ENCODE results near the gene PRR27. TPM values are rescaled to one million over a fixed set of nuclear protein-coding genes. Genes with fewer than 3 reads are reported as not detected.

PRR27 gene
- total and polyA plus RNA-seq, 2 donors (not counting 3 experiments of a cell fraction or from before 2014, with no cell fraction given), result not detected

- no peak overlapping the region for H3K4me2 ChIP-seq (ENCODE audit: insufficient read depth, low read length)
- TF ChIP-seq FOS (IDR thresholded peaks at IDR 0.05; ENCODE audit: borderline replicate concordance, insufficient read depth, low read length) (no peak), MAX (IDR thresholded peaks at IDR 0.05; ENCODE audit: insufficient read depth, insufficient read length) (no peak), POLR2A (IDR thresholded peaks at IDR 0.05; ENCODE audit: low read depth, low read length) (no peak), POLR2AphosphoS5 (IDR thresholded peaks at IDR 0.05; ENCODE audit: insufficient read depth, low read depth, low read length) (no peak), EZH2 (IDR thresholded peaks at IDR 0.05; ENCODE audit: borderline replicate concordance, low read depth, low read length, severe bottlenecking) (no peak)
- no peaks in the 10 kb centered on the region for H4K20me1 ChIP-seq (replicated peaks; ENCODE audit: control insufficient read depth, extremely low read depth, insufficient read depth, low read length)
- FAIRE-seq (no peak), DNase-seq (ENCODE audit: low read depth, low spot score) (no peak)
- H3K36me3 ChIP-seq (ENCODE audit: control insufficient read depth in 2 of 2, extremely low read depth in 1 of 2, insufficient read depth in 2 of 2, low read length in 2 of 2), result no peaks in the 10 kb centered on the region
- no peak overlapping the region for H3K27ac ChIP-seq (ENCODE audit: insufficient read depth, low read depth, low read length)
- no peak overlapping the region for H2AFZ ChIP-seq (ENCODE audit: low read depth, low read length)
- no peaks in the 10 kb centered on the region for H3K9me1 ChIP-seq (replicated peaks; ENCODE audit: control insufficient read depth, extremely low read depth, insufficient read depth, low read length)
- peaks cover 0 to 3% of the 10 kb centered on the region in 2 experiments for H3K27me3 ChIP-seq (ENCODE audit: control insufficient read depth in 2 of 2, insufficient read depth in 2 of 2, low read length in 2 of 2)
- no peaks in the 10 kb centered on the region for H3K79me2 ChIP-seq (ENCODE audit: control insufficient read depth, insufficient read depth, low read length)
- H3K9me3 ChIP-seq (replicated peaks; ENCODE audit: control insufficient read depth, insufficient read depth, low read length), result no peaks in the 10 kb centered on the region
- H3K9ac ChIP-seq (replicated peaks; ENCODE audit: extremely low read depth, insufficient read depth, low read length), result no peak overlapping the region
- CTCF ChIA-PET, result no interaction called here
- dilution Hi-C loops (cut with MboI; ENCODE audit: extremely low pct_ligation_motif_present, low sequenced_read_pairs), result no loop called here
- intact Hi-C loops (cut with micrococcal nuclease), result no loop called here
- POLR2A ChIA-PET, result no interaction called here
- no peaks in the 10 kb centered on the region for H3K4me1 ChIP-seq (ENCODE audit: control insufficient read depth, extremely low read depth, insufficient read depth, low read length)
- H3K4me3 ChIP-seq (replicated peaks in 1 of 3; ENCODE audit: insufficient read depth in 1 of 3, low read depth in 1 of 3, low read length in 3 of 3), result no peak overlapping the region
- BruUV-seq (replicated peaks), result no TSS peak
Observed at GRCh38 chr4:70120323-70120722, 33.7 kb upstream of the PRR27 start.

GRCh38 chr4:70133473-70133872, 20.6 kb upstream of the PRR27 start:
- H3K27me3 ChIP-seq (ENCODE audit: control insufficient read depth in 2 of 2, insufficient read depth in 2 of 2, low read length in 2 of 2), result peaks cover 0 to 1% of the 10 kb centered on the region in 2 experiments
- ChIA-PET CTCF (no interaction called here), POLR2A (no interaction called here)
- no peaks in the 10 kb centered on the region for H3K9me3 ChIP-seq (replicated peaks; ENCODE audit: control insufficient read depth, insufficient read depth, low read length)
- no peaks in the 10 kb centered on the region for H3K4me1 ChIP-seq (ENCODE audit: control insufficient read depth, extremely low read depth, insufficient read depth, low read length)
- intact Hi-C loops (cut with micrococcal nuclease), result no loop called here
- H3K4me2 ChIP-seq (ENCODE audit: insufficient read depth, low read length), result no peak overlapping the region
- no peaks in the 10 kb centered on the region for H3K36me3 ChIP-seq (ENCODE audit: control insufficient read depth in 2 of 2, extremely low read depth in 1 of 2, insufficient read depth in 2 of 2, low read length in 2 of 2)
- no peak overlapping the region for H2AFZ ChIP-seq (ENCODE audit: low read depth, low read length)
- dilution Hi-C loops (cut with MboI; ENCODE audit: extremely low pct_ligation_motif_present, low sequenced_read_pairs), result no loop called here
- no peak overlapping the region for H3K9ac ChIP-seq (replicated peaks; ENCODE audit: extremely low read depth, insufficient read depth, low read length)
- H4K20me1 ChIP-seq (replicated peaks; ENCODE audit: control insufficient read depth, extremely low read depth, insufficient read depth, low read length), result no peaks in the 10 kb centered on the region
- no peaks in the 10 kb centered on the region for H3K79me2 ChIP-seq (ENCODE audit: control insufficient read depth, insufficient read depth, low read length)
- BruUV-seq (replicated peaks), result no TSS peak
- no peak for FAIRE-seq
- no peak overlapping the region for H3K4me3 ChIP-seq (replicated peaks in 1 of 3; ENCODE audit: insufficient read depth in 1 of 3, low read depth in 1 of 3, low read length in 3 of 3)
- TF ChIP-seq JUN (IDR thresholded peaks at IDR 0.05; ENCODE audit: borderline replicate concordance, insufficient read depth, insufficient read length, low read depth) (no peak), POLR2AphosphoS5 (IDR thresholded peaks at IDR 0.05; ENCODE audit: insufficient read depth, low read depth, low read length) (no peak), GATA2 (IDR thresholded peaks at IDR 0.05; ENCODE audit: insufficient read depth, insufficient read length, low read depth, low read length) (no peak), FOS (IDR thresholded peaks at IDR 0.05; ENCODE audit: borderline replicate concordance, insufficient read depth, low read length) (no peak), MYC (IDR thresholded peaks at IDR 0.05; ENCODE audit: low read depth, low read length) (no peak), CTCF (IDR thresholded peaks at IDR 0.05; ENCODE audit: extremely low read depth in 1 of 2, insufficient read depth in 1 of 2, low read depth in 1 of 2, low read length in 2 of 2) (no peak), MAX (IDR thresholded peaks at IDR 0.05; ENCODE audit: insufficient read depth, insufficient read length) (no peak), POLR2A (IDR thresholded peaks at IDR 0.05; ENCODE audit: low read depth, low read length) (no peak), EZH2 (IDR thresholded peaks at IDR 0.05; ENCODE audit: borderline replicate concordance, low read depth, low read length, severe bottlenecking) (no peak)
- no peak for DNase-seq (ENCODE audit: low read depth, low spot score)
- H3K9me1 ChIP-seq (replicated peaks; ENCODE audit: control insufficient read depth, extremely low read depth, insufficient read depth, low read length), result no peaks in the 10 kb centered on the region
- H3K27ac ChIP-seq (ENCODE audit: insufficient read depth, low read depth, low read length), result no peak overlapping the region

Measured in endothelial cell of umbilical vein (primary cell).